Neuronal stem cell (in vitro differentiated cells): ENCODE data around the gene UIMC1.
"Not testable (repeated sequence)": the region's sequence is repeated elsewhere in the genome, so short reads cannot be mapped to it uniquely, and the experiment has no call there.

ENCODE experiments used
- DNase-seq: peaks from one replicate; pipeline ENCODE4 v3.0.0-alpha.2; 2013; ENCODE audit warnings: low spot score
- H2AFZ ChIP-seq: one replicate; pipeline ENCODE4 v1.6.1; 2013; ENCODE audit warnings: mild to moderate bottlenecking, low read length, inconsistent platforms
- H2AK5ac ChIP-seq: 2 replicates; pipeline ENCODE4 v1.6.1; 2013; ENCODE audit warnings: low read depth, mild to moderate bottlenecking, inconsistent platforms, low read length, moderate library complexity, mixed read lengths
- H2BK120ac ChIP-seq: 2 replicates; pipeline ENCODE4 v1.6.1; 2013; ENCODE audit warnings: low read depth, mild to moderate bottlenecking, inconsistent platforms, low read length, moderate library complexity, mixed read lengths
- H2BK12ac ChIP-seq: one replicate; pipeline ENCODE4 v1.6.1; 2013; ENCODE audit warnings: low read length, inconsistent platforms
- H2BK15ac ChIP-seq: 2 replicates; pipeline ENCODE4 v1.6.1; 2013; ENCODE audit warnings: mild to moderate bottlenecking, low read length, inconsistent platforms, mixed read lengths
- H2BK5ac ChIP-seq: one replicate; pipeline ENCODE4 v1.6.1; 2013; ENCODE audit warnings: inconsistent platforms, mild to moderate bottlenecking, low read length, moderate library complexity
- H3K14ac ChIP-seq: one replicate; pipeline ENCODE4 v1.6.1; 2013; ENCODE audit warnings: low read length, inconsistent platforms
- H3K18ac ChIP-seq: 2 replicates; pipeline ENCODE4 v1.6.1; 2013; ENCODE audit warnings: low read length, inconsistent platforms
- H3K23ac ChIP-seq: 2 replicates; pipeline ENCODE4 v1.6.1; 2013; ENCODE audit warnings: low read depth, mild to moderate bottlenecking, mixed read lengths, low read length, inconsistent platforms; ENCODE audit not compliant: poor library complexity
- H3K27ac ChIP-seq: replicated peaks from 3 replicates; pipeline ENCODE4 v1.5.1; 2013; ENCODE audit warnings: low read length, inconsistent platforms
- H3K27me3 ChIP-seq, 3 experiments: 2 replicates each; pipeline ENCODE4 v1.6.1; 2013; ENCODE audit warnings: low read length in 3 of 3, mild to moderate bottlenecking in 2 of 3, inconsistent platforms in 1 of 3, low read depth in 1 of 3, mixed read lengths in 1 of 3, moderate library complexity in 1 of 3; ENCODE audit not compliant: control insufficient read depth in 3 of 3, insufficient read depth in 3 of 3
- H3K36me3 ChIP-seq, 2 donors: replicated peaks in 1 of 2; 2 replicates each; pipeline ENCODE4 v1.6.1; 2013; ENCODE audit warnings: low read length in 2 of 2; ENCODE audit not compliant: control insufficient read depth in 2 of 2, insufficient read depth in 2 of 2
- H3K4ac ChIP-seq: 2 replicates; pipeline ENCODE4 v1.6.1; 2013; ENCODE audit warnings: inconsistent platforms, mild to moderate bottlenecking, low read length, moderate library complexity
- H3K4me1 ChIP-seq, 2 donors: 1 replicate in 1 of 2; 2 replicates in 1 of 2; pipeline ENCODE4 v1.6.1; 2013; ENCODE audit warnings: low read length in 2 of 2, low read depth in 1 of 2; ENCODE audit not compliant: control insufficient read depth in 2 of 2, insufficient read depth in 1 of 2
- H3K4me2 ChIP-seq: one replicate; pipeline ENCODE4 v1.6.1; 2013; ENCODE audit warnings: mild to moderate bottlenecking, low read length, inconsistent platforms; ENCODE audit not compliant: insufficient read depth, poor library complexity, severe bottlenecking
- H3K4me3 ChIP-seq, 2 donors: 2 replicates each; pipeline ENCODE4 v1.5.1; 2013; ENCODE audit warnings: low read length in 2 of 2, mild to moderate bottlenecking in 2 of 2, inconsistent platforms in 1 of 2, moderate library complexity in 1 of 2
- H3K79me1 ChIP-seq: one replicate; pipeline ENCODE4 v1.6.1; 2013; ENCODE audit warnings: low read depth, mild to moderate bottlenecking, inconsistent platforms, low read length, moderate library complexity
- H3K9ac ChIP-seq: one replicate; pipeline ENCODE4 v1.6.1; 2013; ENCODE audit warnings: mild to moderate bottlenecking, low read depth, low read length, inconsistent platforms; ENCODE audit not compliant: poor library complexity
- H3K9me3 ChIP-seq, 2 donors: replicated peaks in 1 of 2; 2 replicates each; pipeline versions ENCODE3 to v1.6.1; 2013; ENCODE audit warnings: low read length in 2 of 2, mild to moderate bottlenecking in 2 of 2, inconsistent platforms in 1 of 2, low read depth in 1 of 2, mixed read lengths in 1 of 2, moderate library complexity in 1 of 2; ENCODE audit not compliant: control insufficient read depth in 2 of 2, insufficient read depth in 1 of 2
- H4K8ac ChIP-seq: one replicate; pipeline ENCODE4 v1.6.1; 2013; ENCODE audit warnings: low read depth, mild to moderate bottlenecking, inconsistent platforms, low read length, moderate library complexity
- H4K91ac ChIP-seq: one replicate; pipeline ENCODE4 v1.6.1; 2013; ENCODE audit warnings: low read length, low read depth, mild to moderate bottlenecking, inconsistent platforms; ENCODE audit not compliant: poor library complexity
- WGBS, 2 donors: extraction: QIAGEN DNeasy Blood & Tissue Kit; methylation state at CpG; one replicate each; pipeline ENCODE4 v1.1.7; 2013; ENCODE audit warnings: missing lambda C conversion rate in 2 of 2, mixed read lengths in 1 of 2; ENCODE audit not compliant: insufficient read length in 2 of 2, insufficient replicate concordance in 1 of 2; ENCODE audit errors: extremely low coverage in 2 of 2; 5-methylcytosine and 5-hydroxymethylcytosine counted together

Gene UIMC1

DNA sequence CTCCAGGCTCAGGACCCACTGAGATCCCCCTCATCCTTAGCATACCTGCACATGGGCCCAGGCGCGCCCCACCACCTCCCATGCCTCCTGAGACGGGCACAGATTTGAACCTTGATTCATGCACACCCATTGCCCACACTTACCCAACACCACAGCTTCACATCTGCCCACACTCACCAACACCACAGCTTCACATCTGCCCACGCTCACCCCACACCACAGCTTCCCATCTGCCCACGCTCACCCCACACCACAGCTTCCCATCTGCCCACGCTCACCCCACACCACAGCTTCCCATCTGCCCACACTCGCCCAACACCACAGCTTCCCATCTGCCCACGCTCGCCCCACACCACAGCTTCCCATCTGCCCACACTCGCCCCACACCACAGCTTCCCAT is 135.9 kb downstream of the UIMC1 start:
- not testable (repeated sequence) for H3K36me3 ChIP-seq, DNase-seq, H3K4ac ChIP-seq, H2AFZ ChIP-seq, H4K91ac ChIP-seq, H2BK120ac ChIP-seq, H3K79me1 ChIP-seq, H3K4me2 ChIP-seq, H4K8ac ChIP-seq, H3K4me3 ChIP-seq, H3K27ac ChIP-seq, H3K9me3 ChIP-seq
- Histone ChIP-seq H3K18ac (peak overlapping the region; percentile 81), H2BK12ac (peak overlapping the region; percentile 98), H3K27me3 (peaks cover 0 to 52% (median 0%) of the 10 kb centered on the region in 3 experiments), H2BK15ac (peak overlapping the region; percentile 100), H2AK5ac (peak overlapping the region; percentile 98), H2BK5ac (peak overlapping the region; percentile 53), H3K9ac (peak overlapping the region; percentile 44), H3K4me1 (peaks cover 37 to 42% of the 10 kb centered on the region in 2 donors), H3K23ac (peak overlapping the region; percentile 45), H3K14ac (peak overlapping the region; percentile 89)
- no CpG with 5 or more reads among the region's 10 CpGs for WGBS, 2 donors

DNA sequence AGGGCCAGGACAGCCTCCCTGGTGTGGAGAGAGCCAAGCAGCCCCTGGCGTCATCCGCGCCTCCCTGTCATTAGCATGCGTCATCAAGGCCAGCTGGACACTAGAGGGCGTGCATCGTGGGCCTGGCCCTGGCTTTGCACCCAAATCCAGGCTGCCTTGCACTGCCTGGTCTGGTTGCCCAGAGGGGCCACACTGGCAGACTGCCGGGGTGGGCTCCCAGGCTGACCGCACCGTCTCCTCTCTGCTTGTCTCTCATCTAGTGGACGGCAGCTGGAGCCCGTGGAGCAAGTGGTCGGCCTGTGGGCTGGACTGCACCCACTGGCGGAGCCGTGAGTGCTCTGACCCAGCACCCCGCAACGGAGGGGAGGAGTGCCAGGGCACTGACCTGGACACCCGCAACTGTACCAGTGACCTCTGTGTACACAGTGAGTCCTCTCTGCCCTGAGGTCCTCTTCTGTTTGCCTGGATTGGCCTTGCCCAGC is 136.4 kb downstream of the UIMC1 start:
- peaks cover 0 to 52% (median 0%) of the 10 kb centered on the region in 3 experiments for H3K27me3 ChIP-seq
- no peak overlapping the region for H4K91ac ChIP-seq
- peak overlapping the region; percentile 98 for H2BK12ac ChIP-seq
- H2AK5ac ChIP-seq: peak overlapping the region; percentile 98
- peak overlapping the region; percentile 100 for H2BK15ac ChIP-seq
- H3K14ac ChIP-seq: peak overlapping the region; percentile 89
- no peak overlapping the region for H4K8ac ChIP-seq
- H3K79me1 ChIP-seq: no peaks in the 10 kb centered on the region
- no peaks in the 10 kb centered on the region for H3K36me3 ChIP-seq
- no CpG with 5 or more reads among the region's 17 CpGs for WGBS, 2 donors
- peak overlapping the region; percentile 30 for H3K9ac ChIP-seq
- no peaks in the 10 kb centered on the region for H3K9me3 ChIP-seq
- peaks cover 37 to 42% of the 10 kb centered on the region in 2 donors for H3K4me1 ChIP-seq
- H2BK5ac ChIP-seq: peak overlapping the region; percentile 56
- no peak overlapping the region for H3K4me2 ChIP-seq
- peak overlapping the region; percentile 45 for H3K23ac ChIP-seq
- no peak overlapping the region for H3K4me3 ChIP-seq
- H3K18ac ChIP-seq: peak overlapping the region; percentile 81
- H3K27ac ChIP-seq: no peak overlapping the region
- DNase-seq: peak; percentile 52
- no peak overlapping the region for H2AFZ ChIP-seq
- no peak overlapping the region for H2BK120ac ChIP-seq
- H3K4ac ChIP-seq: no peak overlapping the region

DNA sequence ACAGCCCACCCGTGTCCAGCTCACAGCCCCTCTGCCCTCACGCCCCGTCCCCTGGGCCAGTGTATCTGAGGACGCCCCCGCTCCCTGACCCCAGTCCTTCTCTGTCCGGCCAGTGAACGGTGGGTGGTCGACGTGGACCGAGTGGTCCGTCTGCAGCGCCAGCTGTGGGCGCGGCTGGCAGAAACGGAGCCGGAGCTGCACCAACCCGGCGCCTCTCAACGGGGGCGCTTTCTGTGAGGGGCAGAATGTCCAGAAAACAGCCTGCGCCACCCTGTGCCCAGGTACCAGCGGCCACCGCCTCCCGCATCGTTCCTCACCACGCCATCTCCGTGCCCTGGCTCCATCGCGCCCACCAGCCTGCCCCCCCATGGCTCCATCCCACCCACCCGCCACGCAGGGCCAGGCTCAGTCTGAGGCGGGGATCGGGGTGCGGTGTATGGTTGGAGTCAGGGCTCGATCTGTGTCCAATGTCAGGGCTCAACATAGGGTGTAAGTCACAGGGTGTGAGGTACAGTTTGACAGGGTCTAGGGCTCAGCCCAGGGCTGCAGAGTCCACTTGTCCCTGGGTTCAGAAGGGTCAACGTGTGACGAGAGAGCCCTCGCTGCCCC is 137.0 kb downstream of the UIMC1 start:
- Histone ChIP-seq H3K27me3 (peaks cover 0 to 52% (median 0%) of the 10 kb centered on the region in 3 experiments), H3K23ac (peak overlapping the region; percentile 45), H3K79me1 (no peaks in the 10 kb centered on the region), H4K91ac (no peak overlapping the region), H3K27ac (no peak overlapping the region), H2AFZ (no peak overlapping the region), H2BK5ac (peak overlapping the region; percentile 56), H3K14ac (peak overlapping the region; percentile 22), H3K4me2 (no peak overlapping the region), H3K4ac (peak overlapping the region; percentile 8), H2BK120ac (peak overlapping the region; percentile 87), H4K8ac (no peak overlapping the region), H2BK12ac (peak overlapping the region; percentile 100), H3K9me3 (no peaks in the 10 kb centered on the region), H2BK15ac (peak overlapping the region; percentile 100), H3K9ac (peak overlapping the region; percentile 76), H2AK5ac (peak overlapping the region; percentile 100), H3K4me3 (no peak overlapping the region), H3K4me1 (peaks cover 37 to 42% of the 10 kb centered on the region in 2 donors), H3K18ac (peak overlapping the region; percentile 86), H3K36me3 (no peaks in the 10 kb centered on the region)
- DNase-seq: no peak
- no CpG with 5 or more reads among the region's 38 CpGs for WGBS, 2 donors

DNA sequence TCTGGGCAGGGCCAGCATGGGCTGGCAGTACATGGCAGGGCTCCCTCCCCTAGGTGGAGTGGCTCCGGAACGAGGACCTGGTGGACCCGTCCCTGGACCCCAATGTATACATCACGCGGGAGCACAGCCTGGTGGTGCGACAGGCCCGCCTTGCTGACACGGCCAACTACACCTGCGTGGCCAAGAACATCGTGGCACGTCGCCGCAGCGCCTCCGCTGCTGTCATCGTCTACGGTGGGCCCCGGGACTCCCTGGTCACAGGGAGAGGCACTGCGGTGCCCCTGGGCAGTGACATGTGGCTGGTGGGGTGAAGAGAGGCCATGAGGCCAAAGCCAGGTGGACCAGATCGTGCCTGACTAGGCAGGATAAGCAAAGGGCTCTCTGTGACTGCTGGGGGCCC is 137.8 kb downstream of the UIMC1 start:
- no peaks in the 10 kb centered on the region for H3K79me1 ChIP-seq
- peak overlapping the region; percentile 100 for H2BK15ac ChIP-seq
- no peak overlapping the region for H4K8ac ChIP-seq
- H2AK5ac ChIP-seq: peak overlapping the region; percentile 100
- peaks cover 42 to 50% of the 10 kb centered on the region in 2 donors for H3K4me1 ChIP-seq
- no peak overlapping the region for H2AFZ ChIP-seq
- peak overlapping the region in 1 of 2 donors; percentile 39 for H3K4me3 ChIP-seq
- H3K27me3 ChIP-seq: peaks cover 0 to 53% (median 0%) of the 10 kb centered on the region in 3 experiments
- no peak overlapping the region for H3K9ac ChIP-seq
- no peak overlapping the region for H3K14ac ChIP-seq
- H3K4me2 ChIP-seq: no peak overlapping the region
- H2BK120ac ChIP-seq: peak overlapping the region; percentile 76
- peak overlapping the region; percentile 79 for H3K4ac ChIP-seq
- no CpG with 5 or more reads among the region's 20 CpGs for WGBS, 2 donors
- DNase-seq: no peak
- peak overlapping the region; percentile 100 for H2BK12ac ChIP-seq
- no peaks in the 10 kb centered on the region for H3K9me3 ChIP-seq
- H2BK5ac ChIP-seq: peak overlapping the region; percentile 56
- H3K23ac ChIP-seq: peak overlapping the region; percentile 91
- H3K18ac ChIP-seq: peak overlapping the region; percentile 99
- no peak overlapping the region for H3K27ac ChIP-seq
- no peak overlapping the region for H4K91ac ChIP-seq
- no peaks in the 10 kb centered on the region for H3K36me3 ChIP-seq
